Activated T-helper 1 cell treated with anti-CD3 and anti-CD28 coated beads, Interleukin-2, amount 50 U/mL, for 16 hours (primary cell): Measurements from ENCODE around the gene FBXL14.

Experiments used
- DNase-seq, 2 donors: peaks; one replicate each; pipeline ENCODE4 v3.0.0-alpha.2; 2020; ENCODE audit warnings: low read depth in 1 of 2, low spot score in 1 of 2

The FBXL14 gene

DNA sequence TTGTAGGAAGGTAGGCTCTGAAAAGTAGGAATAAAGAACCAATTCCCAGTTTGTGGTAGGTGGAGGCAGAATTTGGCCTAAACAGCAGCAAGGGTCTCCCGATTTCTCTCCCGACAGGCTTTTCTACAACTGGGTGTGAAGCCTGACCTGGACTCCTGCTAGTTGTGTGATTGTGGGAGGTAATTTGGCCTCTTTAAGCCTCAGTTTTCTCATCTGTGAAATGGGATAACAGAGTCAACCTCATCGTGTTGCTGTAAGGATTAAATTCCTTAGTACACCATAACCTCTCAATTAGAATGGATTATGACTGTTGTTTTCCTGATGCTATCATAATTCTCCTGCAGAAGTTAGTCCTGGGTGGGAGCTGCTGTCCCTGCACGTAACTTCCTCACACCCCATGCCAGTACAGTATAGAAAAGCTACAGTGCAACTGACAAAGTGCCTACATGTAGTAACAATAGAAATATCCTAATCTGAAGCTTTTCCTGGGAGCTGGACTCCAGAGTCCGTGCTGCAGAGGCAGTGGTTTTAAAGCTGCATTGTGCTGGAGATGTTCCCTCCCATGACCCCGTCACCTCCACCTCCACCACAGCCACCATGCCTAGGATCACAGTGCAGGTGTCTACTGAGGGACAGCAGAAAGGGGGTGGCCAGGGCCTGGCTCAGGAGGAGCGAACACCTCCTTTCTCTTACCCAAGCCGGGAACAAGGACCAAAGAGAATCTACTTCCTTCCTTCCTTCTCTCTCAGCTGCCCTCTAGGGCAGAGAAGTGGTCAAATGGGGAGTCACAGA lies 76.5 kb downstream of the FBXL14 start:
- DNase-seq = no peak

DNA sequence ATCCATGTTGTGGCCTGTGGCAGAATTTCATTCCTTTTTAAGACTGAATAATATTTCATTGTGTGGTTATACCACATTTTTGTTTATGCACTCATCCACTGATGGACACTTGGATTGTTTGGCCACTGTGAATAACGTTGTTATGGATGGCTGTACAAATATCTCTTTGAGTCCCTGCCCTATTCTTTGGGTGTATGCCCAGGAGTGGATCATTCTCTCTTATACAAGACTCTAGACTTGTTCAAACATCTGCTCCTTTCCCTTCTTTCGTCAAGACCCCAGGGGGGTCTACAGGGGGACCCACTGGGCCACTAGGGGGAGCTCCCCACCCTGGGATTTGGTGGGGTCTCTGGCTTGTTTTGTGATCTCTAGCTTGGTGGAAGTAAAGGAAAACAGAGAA lies 77.4 kb downstream of the FBXL14 start:
- no peak for DNase-seq
